BLaER1 (cell line): ENCODE measurements around the gene ITIH2.
"Not testable (repeated sequence)": the region's sequence is repeated elsewhere in the genome, so short reads cannot be mapped to it uniquely, and the experiment has no call there.

ENCODE experiments used
- H3K27ac ChIP-seq: shearing (Covaris generic); formaldehyde crosslinking; 2 replicates; pipeline ENCODE4 v1.8.1; 2022
- H3K27me3 ChIP-seq: shearing (Covaris generic); formaldehyde crosslinking; 2 replicates; pipeline ENCODE4 v1.8.1; 2022
- H3K36me3 ChIP-seq: shearing (Covaris generic); formaldehyde crosslinking; 2 replicates; pipeline ENCODE4 v1.8.1; 2022
- H3K4me1 ChIP-seq: shearing (Covaris generic); formaldehyde crosslinking; 2 replicates; pipeline ENCODE4 v1.8.1; 2022
- H3K4me2 ChIP-seq: shearing (Covaris generic); formaldehyde crosslinking; 2 replicates; pipeline ENCODE4 v1.8.1; 2022
- H3K4me3 ChIP-seq: shearing (Covaris generic); formaldehyde crosslinking; 2 replicates; pipeline ENCODE4 v1.8.1; 2022
- H3K9ac ChIP-seq: shearing (Covaris generic); formaldehyde crosslinking; 2 replicates; pipeline ENCODE4 v1.8.1; 2022
- H3K9me3 ChIP-seq: shearing (Covaris generic); formaldehyde crosslinking; 2 replicates; pipeline ENCODE4 v1.8.1; 2022
- H4K20me1 ChIP-seq: shearing (Covaris generic); formaldehyde crosslinking; 2 replicates; pipeline ENCODE4 v1.8.1; 2022
- Cebpa-rat ChIP-seq: shearing (Covaris generic); IDR thresholded peaks from 2 replicates; pipeline ENCODE4 v1.8.1; 2022

The ITIH2 gene, protein sequence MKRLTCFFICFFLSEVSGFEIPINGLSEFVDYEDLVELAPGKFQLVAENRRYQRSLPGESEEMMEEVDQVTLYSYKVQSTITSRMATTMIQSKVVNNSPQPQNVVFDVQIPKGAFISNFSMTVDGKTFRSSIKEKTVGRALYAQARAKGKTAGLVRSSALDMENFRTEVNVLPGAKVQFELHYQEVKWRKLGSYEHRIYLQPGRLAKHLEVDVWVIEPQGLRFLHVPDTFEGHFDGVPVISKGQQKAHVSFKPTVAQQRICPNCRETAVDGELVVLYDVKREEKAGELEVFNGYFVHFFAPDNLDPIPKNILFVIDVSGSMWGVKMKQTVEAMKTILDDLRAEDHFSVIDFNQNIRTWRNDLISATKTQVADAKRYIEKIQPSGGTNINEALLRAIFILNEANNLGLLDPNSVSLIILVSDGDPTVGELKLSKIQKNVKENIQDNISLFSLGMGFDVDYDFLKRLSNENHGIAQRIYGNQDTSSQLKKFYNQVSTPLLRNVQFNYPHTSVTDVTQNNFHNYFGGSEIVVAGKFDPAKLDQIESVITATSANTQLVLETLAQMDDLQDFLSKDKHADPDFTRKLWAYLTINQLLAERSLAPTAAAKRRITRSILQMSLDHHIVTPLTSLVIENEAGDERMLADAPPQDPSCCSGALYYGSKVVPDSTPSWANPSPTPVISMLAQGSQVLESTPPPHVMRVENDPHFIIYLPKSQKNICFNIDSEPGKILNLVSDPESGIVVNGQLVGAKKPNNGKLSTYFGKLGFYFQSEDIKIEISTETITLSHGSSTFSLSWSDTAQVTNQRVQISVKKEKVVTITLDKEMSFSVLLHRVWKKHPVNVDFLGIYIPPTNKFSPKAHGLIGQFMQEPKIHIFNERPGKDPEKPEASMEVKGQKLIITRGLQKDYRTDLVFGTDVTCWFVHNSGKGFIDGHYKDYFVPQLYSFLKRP

DNA sequence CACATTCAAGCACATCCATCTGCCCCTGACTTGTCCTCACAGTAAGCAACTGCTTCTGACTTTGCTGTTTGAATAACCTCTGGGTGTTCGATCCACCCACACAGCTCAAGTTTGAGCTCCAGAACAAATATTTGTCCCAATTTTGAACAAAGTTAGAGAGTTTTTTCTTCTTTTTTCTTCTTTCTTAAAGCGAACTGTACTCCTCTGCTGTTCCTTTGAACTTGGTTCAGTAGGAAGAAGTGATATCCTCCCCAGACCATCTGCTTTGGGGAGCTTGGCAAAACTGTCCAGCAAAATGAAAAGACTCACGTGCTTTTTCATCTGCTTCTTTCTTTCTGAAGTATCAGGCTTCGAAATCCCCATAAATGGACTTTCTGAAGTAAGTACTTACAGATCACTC, at the start of gene ITIH2:
ITIH2 (plus strand) TSS at position 177 of the 400 bp plus-strand sequence; CDS start at position 296, 119 bp downstream.
- Histone ChIP-seq H3K9me3 (no peaks in the 10 kb centered on the region), H3K4me3 (no peak within 1 kb of the TSS), H3K9ac (no peak within 1 kb of the TSS), H3K4me2 (no peak within 1 kb of the TSS), H3K27ac (no peak within 1 kb of the TSS), H3K4me1 (no peaks in the 10 kb centered on the region), H4K20me1 (no peaks in the 10 kb centered on the region), H3K36me3 (no peaks in the 10 kb centered on the region), H3K27me3 (no peaks in the 10 kb centered on the region)
- TF ChIP-seq Cebpa-rat = no peak

DNA sequence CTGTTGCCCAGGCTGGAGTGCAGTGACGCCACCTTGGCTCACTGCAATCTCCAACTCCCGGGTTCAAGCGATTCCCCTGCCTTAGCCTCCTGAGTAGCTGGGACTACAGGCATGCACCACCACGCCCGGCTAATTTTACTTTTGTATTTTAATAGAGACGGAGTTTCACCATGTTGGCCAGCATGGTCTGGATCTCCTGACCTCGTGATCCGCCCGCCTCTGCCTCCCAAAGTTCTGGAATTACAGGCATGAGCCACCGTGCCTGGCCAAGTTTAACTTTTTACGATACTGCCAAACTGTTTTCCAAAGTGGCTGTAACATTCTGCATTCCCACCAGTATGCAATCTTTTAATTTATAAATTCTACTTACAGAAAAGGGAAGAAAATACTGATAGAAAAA, 46.0 kb upstream of the ITIH2 start:
- H3K4me3 ChIP-seq, H3K27ac ChIP-seq, H3K4me1 ChIP-seq, H3K9ac ChIP-seq, H3K36me3 ChIP-seq, H3K4me2 ChIP-seq, H3K27me3 ChIP-seq, H4K20me1 ChIP-seq, H3K9me3 ChIP-seq: not testable (repeated sequence)

DNA sequence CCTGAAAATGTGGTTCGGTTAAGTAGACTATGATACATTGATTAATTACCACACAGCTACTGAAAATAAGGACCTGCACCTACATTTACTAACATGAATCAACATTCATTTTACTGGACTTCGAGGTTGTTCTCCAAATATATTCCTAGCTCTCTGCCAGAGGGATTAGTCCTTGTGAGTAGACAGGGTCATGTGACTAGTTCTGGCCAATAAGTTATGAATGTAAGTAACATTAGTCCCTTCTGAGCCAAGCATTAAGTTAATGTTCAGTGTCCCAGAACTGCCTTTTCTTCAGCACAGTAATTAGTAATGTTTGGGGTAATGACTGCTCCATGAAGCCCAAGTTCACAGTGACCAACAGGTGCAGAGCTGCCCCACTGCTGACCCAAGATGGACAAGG, 45.6 kb upstream of the ITIH2 start:
- Histone ChIP-seq H3K9me3 (no peaks in the 10 kb centered on the region), H3K36me3 (no peaks in the 10 kb centered on the region), H3K4me2 (no peak overlapping the region), H3K9ac (no peak overlapping the region), H3K4me3 (no peak overlapping the region), H3K27me3 (no peaks in the 10 kb centered on the region), H3K4me1 (no peaks in the 10 kb centered on the region), H3K27ac (no peak overlapping the region), H4K20me1 (no peaks in the 10 kb centered on the region)
- TF ChIP-seq Cebpa-rat = no peak

- H3K36me3 ChIP-seq = no peaks in the 10 kb centered on the region
- TF ChIP-seq Cebpa-rat = no peak
- H3K4me3 ChIP-seq = no peak overlapping the region
- no peaks in the 10 kb centered on the region for H3K4me1 ChIP-seq
- no peak overlapping the region for H3K27ac ChIP-seq
- H3K9me3 ChIP-seq = no peaks in the 10 kb centered on the region
- H3K4me2 ChIP-seq = no peak overlapping the region
- H3K9ac ChIP-seq = no peak overlapping the region
- no peaks in the 10 kb centered on the region for H4K20me1 ChIP-seq
- H3K27me3 ChIP-seq = peaks cover 6% of the 10 kb centered on the region; the same call in 1 of the 2 replicates
Measured at GRCh38 chr10:7659560-7659959, 43.6 kb upstream of the ITIH2 start.

GRCh38 chr10:7662522-7662921, 40.6 kb upstream of the ITIH2 start:
- TF ChIP-seq Cebpa-rat = no peak
- Histone ChIP-seq H3K36me3 (no peaks in the 10 kb centered on the region), H3K4me2 (no peak overlapping the region), H3K27me3 (peaks cover 29% of the 10 kb centered on the region), H4K20me1 (peaks cover 10% of the 10 kb centered on the region; the same call in 1 of the 2 replicates), H3K4me1 (peaks cover 9% of the 10 kb centered on the region), H3K9me3 (no peaks in the 10 kb centered on the region), H3K4me3 (no peak overlapping the region), H3K9ac (no peak overlapping the region), H3K27ac (no peak overlapping the region)

- Histone ChIP-seq H3K4me3 (no peak overlapping the region), H3K4me1 (peaks cover 9% of the 10 kb centered on the region), H3K9ac (no peak overlapping the region), H3K9me3 (no peaks in the 10 kb centered on the region), H3K4me2 (no peak overlapping the region), H4K20me1 (peaks cover 10% of the 10 kb centered on the region; the same call in 1 of the 2 replicates), H3K27ac (no peak overlapping the region), H3K27me3 (peaks cover 50% of the 10 kb centered on the region), H3K36me3 (no peaks in the 10 kb centered on the region)
- no peak for TF ChIP-seq Cebpa-rat
Measured at GRCh38 chr10:7664707-7665106, 38.4 kb upstream of the ITIH2 start.

DNA sequence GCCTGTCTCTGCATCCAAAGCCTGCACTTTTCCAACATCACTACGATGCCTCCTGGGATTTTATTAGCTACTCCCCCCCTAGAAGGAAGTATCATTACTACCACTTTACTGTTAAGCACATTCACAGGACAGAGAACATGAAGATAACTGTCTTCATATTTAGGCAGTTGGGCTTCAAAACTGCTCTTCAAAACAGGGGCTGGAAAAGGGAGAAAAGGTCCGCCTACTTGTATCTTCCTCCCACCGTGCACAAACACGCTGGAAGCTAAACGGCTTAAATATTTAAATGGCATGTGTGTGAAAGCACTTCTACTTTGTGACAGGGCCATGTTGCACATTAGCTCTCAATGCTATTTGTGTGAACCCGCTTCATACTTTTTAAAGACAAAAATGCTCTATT, 37.3 kb upstream of the ITIH2 start:
- H3K9ac ChIP-seq = no peak overlapping the region
- H4K20me1 ChIP-seq = peaks cover 10% of the 10 kb centered on the region; the same call in 1 of the 2 replicates
- TF ChIP-seq Cebpa-rat = no peak
- no peak overlapping the region for H3K27ac ChIP-seq
- H3K9me3 ChIP-seq = no peaks in the 10 kb centered on the region
- peaks cover 9% of the 10 kb centered on the region for H3K4me1 ChIP-seq
- H3K4me2 ChIP-seq = peak overlapping the region; percentile 95; the same call in 1 of the 2 replicates
- no peak overlapping the region for H3K4me3 ChIP-seq
- no peaks in the 10 kb centered on the region for H3K36me3 ChIP-seq
- peaks cover 50% of the 10 kb centered on the region for H3K27me3 ChIP-seq

DNA sequence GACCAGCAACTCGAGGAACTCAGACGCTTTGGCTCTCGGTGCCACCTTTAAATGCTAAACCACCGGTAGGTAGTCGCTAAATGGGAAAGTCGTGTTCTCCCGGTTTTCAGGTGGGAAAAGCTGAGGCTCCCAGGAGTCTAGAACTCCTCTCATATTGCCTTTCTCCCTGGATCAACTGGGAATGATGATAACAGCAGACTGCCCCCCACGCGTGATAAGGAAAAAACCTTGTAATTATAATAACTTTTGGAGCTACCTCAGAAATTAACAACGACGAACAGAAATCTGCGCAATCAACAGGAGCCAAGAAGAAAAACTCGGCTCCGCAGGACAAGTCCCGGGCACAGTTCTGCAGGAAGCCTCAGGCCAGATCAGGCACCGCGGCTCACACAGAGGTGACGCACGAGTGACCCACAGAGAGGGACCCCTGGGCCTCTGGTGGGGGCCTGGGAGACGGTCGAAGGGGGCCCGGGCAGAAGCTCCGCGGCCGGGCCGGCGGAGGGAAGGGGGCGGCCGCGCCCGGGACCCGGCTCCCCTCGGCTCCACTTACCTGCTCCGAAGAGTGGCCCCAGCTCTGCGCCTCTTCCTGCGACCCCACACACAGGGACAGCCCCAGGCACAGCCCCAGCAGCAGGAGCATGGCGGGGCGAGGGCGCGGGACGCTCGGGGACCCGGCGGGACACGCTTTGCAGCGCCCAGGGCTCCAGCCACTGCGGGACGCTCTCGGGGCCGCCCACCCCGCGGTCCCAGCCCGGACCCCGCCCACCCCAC, 36.7 kb upstream of the ITIH2 start, which contains the start of gene ITIH5:
ITIH5 (minus strand) TSS at position 714 of the 771 bp plus-strand sequence; CDS start at position 640, 74 bp downstream.
- H3K27ac ChIP-seq = no peak within 1 kb of the TSS
- peaks cover 50% of the 10 kb centered on the region for H3K27me3 ChIP-seq
- peak within 1 kb of the TSS; percentile 95 for H3K4me2 ChIP-seq
- no peaks in the 10 kb centered on the region for H3K9me3 ChIP-seq
- TF ChIP-seq Cebpa-rat = no peak
- peak within 1 kb of the TSS; percentile 65 for H3K4me3 ChIP-seq
- peaks cover 10% of the 10 kb centered on the region; the same call in 1 of the 2 replicates for H4K20me1 ChIP-seq
- H3K4me1 ChIP-seq = peaks cover 9% of the 10 kb centered on the region
- no peak within 1 kb of the TSS for H3K9ac ChIP-seq
- H3K36me3 ChIP-seq = no peaks in the 10 kb centered on the region
